NCI-H1048 (cell line): ENCODE data around the gene DACT2.
"Not testable (repeated sequence)": the region's sequence is repeated elsewhere in the genome, so short reads cannot be mapped to it uniquely, and the experiment has no call there.

Source experiments
- DNase-seq: peaks from one replicate; lab custom pipeline; 2025; lab: John Stamatoyannopoulos, UW

The DACT2 gene

GRCh38 chr6:168282985-168283685 is 36.4 kb downstream of the DACT2 start:
- DNase-seq = no peak

DNA sequence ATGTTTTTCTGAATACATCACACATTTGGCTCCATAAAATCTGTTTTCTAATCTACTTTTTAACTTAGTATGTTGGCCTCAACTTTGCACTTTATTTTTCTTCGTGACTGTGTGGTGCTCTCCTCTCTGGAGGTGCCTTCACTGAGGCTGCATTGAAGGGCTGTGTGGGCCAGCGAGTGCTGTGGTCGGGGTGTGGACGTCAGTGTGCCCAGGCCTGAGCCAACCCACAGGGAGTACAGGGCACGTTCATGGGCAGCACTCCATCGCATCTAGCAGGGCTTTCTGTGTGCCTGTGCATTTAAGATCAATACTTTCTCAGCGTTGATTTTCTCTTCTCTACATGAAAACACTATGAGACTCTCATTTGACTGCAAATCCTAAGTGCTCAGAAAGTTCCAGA is 37.8 kb downstream of the DACT2 start:
- DNase-seq = no peak

GRCh38 chr6:168281314-168281713 is 38.3 kb downstream of the DACT2 start:
- DNase-seq = not testable (repeated sequence)

- DNase-seq = no peak
These were observed 38.7 kb downstream of the DACT2 start for GRCh38 chr6:168280899-168281245.

GRCh38 chr6:168280020-168280898 is 39.3 kb downstream of the DACT2 start:
- no peak for DNase-seq

GRCh38 chr6:168279403-168279935 is 40.1 kb downstream of the DACT2 start:
- no peak for DNase-seq

- no peak for DNase-seq
These were observed 40.7 kb downstream of the DACT2 start for GRCh38 chr6:168278904-168279303.

- no peak for DNase-seq
These were observed 42.3 kb downstream of the DACT2 start for GRCh38 chr6:168277274-168277669.

DNA sequence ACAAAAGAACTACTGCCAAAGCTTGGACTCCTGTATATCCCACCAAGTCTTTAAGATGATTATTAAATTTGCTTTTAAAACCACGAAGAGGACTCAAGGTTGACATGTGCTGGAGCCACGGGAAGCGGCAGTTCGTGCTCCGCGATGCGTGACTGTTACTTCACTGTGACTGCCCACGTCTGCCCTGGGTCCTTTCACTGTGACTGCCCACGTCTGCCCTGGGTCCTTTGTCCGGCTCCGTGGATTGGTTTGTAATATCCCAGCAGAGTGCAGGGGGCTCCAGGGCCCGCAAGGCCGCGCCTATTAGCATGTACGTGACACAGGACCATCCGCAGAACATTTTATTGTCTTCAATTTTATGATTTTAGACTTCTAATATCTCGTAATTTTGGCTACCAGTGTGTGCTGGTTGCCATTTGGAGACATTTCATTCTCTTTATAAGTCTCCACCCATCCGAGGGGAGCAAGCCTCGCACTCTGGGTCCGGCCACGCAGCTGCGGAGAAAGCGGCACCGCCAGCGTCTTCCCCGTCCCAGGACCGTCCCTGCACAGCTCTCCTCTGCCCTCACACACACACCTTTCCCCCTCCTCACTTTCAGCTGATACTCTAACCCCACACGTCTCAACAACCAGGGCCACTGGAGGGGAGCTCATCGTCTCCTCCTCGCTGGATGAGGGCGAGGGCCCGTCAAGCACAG is 42.9 kb downstream of the DACT2 start:
- no peak for DNase-seq

GRCh38 chr6:168275168-168275567 is 44.4 kb downstream of the DACT2 start:
- DNase-seq = no peak

DNA sequence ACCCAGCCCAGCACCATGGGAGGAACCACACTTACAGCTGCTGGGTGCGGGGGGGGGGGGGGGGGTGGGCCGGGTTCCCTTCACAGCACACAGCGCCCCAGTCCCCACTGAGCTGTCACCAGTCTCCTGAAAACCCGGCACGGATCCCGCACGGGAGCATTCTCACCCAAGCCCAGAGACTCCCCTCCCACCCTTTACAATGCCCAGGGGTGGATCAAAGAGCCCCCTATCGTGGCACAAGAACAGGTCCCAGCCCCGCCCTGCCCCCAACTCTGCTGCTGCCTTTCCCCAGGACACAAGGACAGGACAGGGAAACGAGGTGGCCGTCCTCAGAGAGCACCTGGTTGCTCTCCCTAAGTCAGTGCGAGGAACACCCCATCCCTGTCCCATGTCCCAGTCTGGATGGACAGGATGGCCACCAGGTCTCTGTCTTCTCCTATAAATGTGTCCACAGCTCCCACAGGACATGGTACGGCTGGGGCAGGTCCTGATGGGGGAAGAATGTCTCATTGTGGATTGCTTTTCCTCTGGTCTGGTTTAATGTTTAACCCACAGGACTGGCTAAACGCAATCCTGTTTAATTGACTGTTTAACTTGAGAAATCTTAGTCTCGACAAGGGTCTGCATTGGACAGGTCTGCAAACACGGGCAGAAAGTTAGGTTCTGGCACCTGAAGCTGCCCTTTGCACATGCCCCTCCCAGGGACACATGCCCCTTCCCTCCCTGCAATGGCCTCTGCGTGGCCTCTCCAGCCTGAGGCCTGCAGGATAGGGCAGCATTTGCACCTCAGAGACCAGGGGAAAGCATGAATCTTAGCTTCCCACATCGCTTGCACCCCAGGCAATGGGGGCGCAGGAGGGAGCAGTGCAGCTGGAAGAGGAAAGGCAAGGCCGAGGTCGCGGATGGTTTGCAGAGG is 45.3 kb downstream of the DACT2 start:
- no peak for DNase-seq

- no peak for DNase-seq
These were observed 46.0 kb downstream of the DACT2 start for GRCh38 chr6:168273441-168274036.

- no peak for DNase-seq
These were observed 46.9 kb downstream of the DACT2 start for GRCh38 chr6:168272415-168273325.

- no peak for DNase-seq
These were observed 49.1 kb downstream of the DACT2 start for GRCh38 chr6:168270274-168271172.

GRCh38 chr6:168269455-168270243 is 49.9 kb downstream of the DACT2 start:
- DNase-seq = no peak

GRCh38 chr6:168268755-168269154 is 50.8 kb downstream of the DACT2 start:
- DNase-seq = no peak

DNA sequence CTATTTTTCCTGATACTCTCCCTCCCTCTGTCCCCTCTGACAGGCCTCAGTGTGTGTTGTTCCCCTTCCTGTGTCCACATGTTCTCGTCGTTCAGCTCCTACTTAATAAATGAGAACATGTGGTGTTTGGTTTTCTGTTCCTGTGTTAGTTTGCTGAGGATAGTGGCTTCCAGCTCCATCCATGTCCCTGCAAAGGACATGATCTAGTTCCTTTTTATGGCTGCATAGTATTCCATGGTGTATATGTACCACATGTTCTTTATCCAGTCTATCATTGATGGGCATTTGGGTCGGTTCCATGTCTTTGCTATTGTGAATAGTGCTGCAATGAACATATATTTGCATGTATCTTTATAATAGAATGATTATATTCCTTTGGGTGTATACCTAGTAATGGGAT is 51.8 kb downstream of the DACT2 start:
- not testable (repeated sequence) for DNase-seq
